ENCODE data around the gene UBN2. TPM values are rescaled to one million over a fixed set of nuclear protein-coding genes. Genes with fewer than 3 reads are reported as not detected.

The UBN2 gene
- total and polyA plus RNA-seq, 8 donors, result 0.76 to 23.9 (median 6.3) TPM

- intact Hi-C loops (cut with DNase I; ENCODE audit: low total_unique reads), result no loop called here
- Histone ChIP-seq H3K27me3 (no peaks in the 10 kb centered on the region), H3K4me3 (peak overlapping the region in 3 of 4 donors; percentile 92 to 94 (median 92)), H3K4me1 (peaks cover 9 to 40% (median 38%) of the 10 kb centered on the region in 4 donors), H3K36me3 (peaks cover 8 to 12% (median 11%) of the 10 kb centered on the region in 4 donors), H3K27ac (no peak overlapping the region), H3K9me3 (no peaks in the 10 kb centered on the region)
- TF ChIP-seq POLR2AphosphoS5 (IDR thresholded peaks at IDR 0.05), result no peak
- TF ChIP-seq, protein P1, sequence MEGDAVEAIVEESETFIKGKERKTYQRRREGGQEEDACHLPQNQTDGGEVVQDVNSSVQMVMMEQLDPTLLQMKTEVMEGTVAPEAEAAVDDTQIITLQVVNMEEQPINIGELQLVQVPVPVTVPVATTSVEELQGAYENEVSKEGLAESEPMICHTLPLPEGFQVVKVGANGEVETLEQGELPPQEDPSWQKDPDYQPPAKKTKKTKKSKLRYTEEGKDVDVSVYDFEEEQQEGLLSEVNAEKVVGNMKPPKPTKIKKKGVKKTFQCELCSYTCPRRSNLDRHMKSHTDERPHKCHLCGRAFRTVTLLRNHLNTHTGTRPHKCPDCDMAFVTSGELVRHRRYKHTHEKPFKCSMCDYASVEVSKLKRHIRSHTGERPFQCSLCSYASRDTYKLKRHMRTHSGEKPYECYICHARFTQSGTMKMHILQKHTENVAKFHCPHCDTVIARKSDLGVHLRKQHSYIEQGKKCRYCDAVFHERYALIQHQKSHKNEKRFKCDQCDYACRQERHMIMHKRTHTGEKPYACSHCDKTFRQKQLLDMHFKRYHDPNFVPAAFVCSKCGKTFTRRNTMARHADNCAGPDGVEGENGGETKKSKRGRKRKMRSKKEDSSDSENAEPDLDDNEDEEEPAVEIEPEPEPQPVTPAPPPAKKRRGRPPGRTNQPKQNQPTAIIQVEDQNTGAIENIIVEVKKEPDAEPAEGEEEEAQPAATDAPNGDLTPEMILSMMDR (IDR thresholded peaks at IDR 0.05), result no peak
- no peak for TF ChIP-seq EP300 (IDR thresholded peaks at IDR 0.05)
- TF ChIP-seq POLR2A (IDR thresholded peaks at IDR 0.05), result no peak
- peak in 1 of 2 donors; percentile 1 for DNase-seq
- 34 to 41% (median 38%) methylated on average over 2 of the region's 2 CpGs for WGBS, 5 donors
Observed at GRCh38 chr7:139232904-139233303, 1.9 kb downstream of the UBN2 start.

GRCh38 chr7:139241258-139241657 lies 10.2 kb downstream of the UBN2 start:
- no peak overlapping the region for H3K27ac ChIP-seq
- DNase-seq, result no peak
- TF ChIP-seq POLR2AphosphoS5 (IDR thresholded peaks at IDR 0.05) (no peak), EP300 (IDR thresholded peaks at IDR 0.05) (no peak), POLR2A (IDR thresholded peaks at IDR 0.05) (no peak)
- TF ChIP-seq, protein P1 (IDR thresholded peaks at IDR 0.05), result no peak
- intact Hi-C loops (cut with DNase I; ENCODE audit: low total_unique reads), result no loop called here
- H3K36me3 ChIP-seq, result peaks cover 20 to 87% (median 73%) of the 10 kb centered on the region in 4 donors
- H3K9me3 ChIP-seq, result no peaks in the 10 kb centered on the region
- peaks cover 0 to 15% (median 7%) of the 10 kb centered on the region in 4 donors for H3K4me1 ChIP-seq
- H3K27me3 ChIP-seq, result no peaks in the 10 kb centered on the region
- no peak overlapping the region for H3K4me3 ChIP-seq

- H3K9me3 ChIP-seq, result no peaks in the 10 kb centered on the region
- DNase-seq, result no peak
- peaks cover 4 to 17% (median 10%) of the 10 kb centered on the region in 4 donors for H3K4me1 ChIP-seq
- no peaks in the 10 kb centered on the region for H3K27me3 ChIP-seq
- intact Hi-C loops (cut with DNase I; ENCODE audit: low total_unique reads), result no loop called here
- WGBS, 5 donors, result 48 to 74% (median 63%) methylated on average over 1 of the region's 1 CpG
- peaks cover 12 to 89% (median 67%) of the 10 kb centered on the region in 4 donors for H3K36me3 ChIP-seq
- no peak overlapping the region for H3K27ac ChIP-seq
- TF ChIP-seq POLR2A (IDR thresholded peaks at IDR 0.05) (no peak), EP300 (IDR thresholded peaks at IDR 0.05) (no peak), POLR2AphosphoS5 (IDR thresholded peaks at IDR 0.05) (no peak)
- TF ChIP-seq, protein P1 (IDR thresholded peaks at IDR 0.05), result no peak
- H3K4me3 ChIP-seq, result no peak overlapping the region
Observed at GRCh38 chr7:139242741-139243281, 11.8 kb downstream of the UBN2 start.

DNA sequence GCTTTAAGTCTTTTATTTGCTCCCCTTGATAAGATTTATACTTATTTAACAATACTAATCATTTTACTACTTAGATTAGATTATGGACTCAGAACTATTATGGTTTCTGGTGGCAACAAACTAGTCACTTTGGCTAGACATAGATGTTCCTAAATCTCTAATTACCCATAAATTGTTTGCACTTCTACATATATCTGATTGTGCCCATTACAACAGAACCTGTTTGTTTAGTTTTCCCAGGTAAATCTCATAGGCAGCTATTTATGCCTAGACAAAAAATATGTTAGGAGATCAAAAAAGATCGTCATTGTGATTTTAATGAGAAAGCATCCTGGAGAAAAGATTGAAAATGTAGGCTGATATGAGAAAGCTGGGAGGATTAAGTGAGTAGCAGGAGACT lies 14.4 kb downstream of the UBN2 start:
- DNase-seq, result no peak
- Histone ChIP-seq H3K9me3 (no peaks in the 10 kb centered on the region), H3K27me3 (no peaks in the 10 kb centered on the region), H3K4me3 (no peak overlapping the region), H3K27ac (no peak overlapping the region), H3K4me1 (peaks cover 4 to 17% (median 10%) of the 10 kb centered on the region in 4 donors), H3K36me3 (peaks cover 0 to 89% (median 61%) of the 10 kb centered on the region in 4 donors)
- 28 to 58% (median 51%) methylated on average over 1 of the region's 1 CpG for WGBS, 5 donors
- intact Hi-C loops (cut with DNase I; ENCODE audit: low total_unique reads), result no loop called here
- TF ChIP-seq POLR2AphosphoS5 (IDR thresholded peaks at IDR 0.05) (no peak), EP300 (IDR thresholded peaks at IDR 0.05) (no peak), POLR2A (IDR thresholded peaks at IDR 0.05) (no peak)
- TF ChIP-seq, protein P1 (IDR thresholded peaks at IDR 0.05), result no peak

All from stomach (tissue), 9 donors.